ENCODE results near the gene TMX2. TPM values are rescaled to one million over a fixed set of nuclear protein-coding genes. Genes with fewer than 3 reads are reported as not detected.

TMX2 gene
- polyA plus RNA-seq, 1 donor from 2014 or later: 130 TPM

- no peaks in the 10 kb centered on the region for H4K20me1 ChIP-seq (ENCODE audit: insufficient read depth)
- no peak overlapping the region for H2AFZ ChIP-seq (ENCODE audit: low read depth, low read length)
- H3K27me3 ChIP-seq (ENCODE audit: insufficient read depth, low read depth, low read length): no peaks in the 10 kb centered on the region
- no peak overlapping the region for H3K4me3 ChIP-seq (ENCODE audit: low read length)
- no peaks in the 10 kb centered on the region for H3K9me2 ChIP-seq (ENCODE audit: insufficient read depth, low read length)
- no peaks in the 10 kb centered on the region for H3K9me3 ChIP-seq (ENCODE audit: low read length)
- no peak overlapping the region for H3K27ac ChIP-seq (ENCODE audit: low read length)
- H3K36me3 ChIP-seq (ENCODE audit: insufficient read depth, low read length): no peaks in the 10 kb centered on the region
- H3F3A ChIP-seq (ENCODE audit: insufficient read depth, low read length, poor library complexity, severe bottlenecking): no peaks in the 10 kb centered on the region
- H3K79me2 ChIP-seq (replicated peaks; ENCODE audit: insufficient read depth, low read length): peaks cover 16% of the 10 kb centered on the region
- no peak overlapping the region for H3K9ac ChIP-seq (ENCODE audit: low read length)
- no peak overlapping the region for H3K4me2 ChIP-seq (ENCODE audit: low read length)
- TF ChIP-seq SMC3 (conservative IDR thresholded peaks at IDR 0.05; ENCODE audit: poor library complexity): no peak
- no peak for TF ChIP-seq EP300 (conservative IDR thresholded peaks at IDR 0.05; ENCODE audit: poor library complexity, severe bottlenecking)
- TF ChIP-seq POLR2AphosphoS5 (IDR thresholded peaks at IDR 0.05): no peak
- TF ChIP-seq EZH2 (IDR thresholded peaks at IDR 0.05; ENCODE audit: borderline replicate concordance, insufficient read depth, low read length, poor library complexity, severe bottlenecking): no peak
- TF ChIP-seq TAF1 (IDR thresholded peaks at IDR 0.05; ENCODE audit: low read depth): no peak
- no peak for TF ChIP-seq REST (IDR thresholded peaks at IDR 0.05; ENCODE audit: borderline replicate concordance)
- TF ChIP-seq MXI1 (conservative IDR thresholded peaks at IDR 0.05; ENCODE audit: poor library complexity, severe bottlenecking): no peak
- no peak for TF ChIP-seq CTCF (IDR thresholded peaks at IDR 0.05; ENCODE audit: poor library complexity, severe bottlenecking)
- no peak for TF ChIP-seq RAD21 (conservative IDR thresholded peaks at IDR 0.05)
Measured at GRCh38 chr11:57758174-57758573, 45.8 kb downstream of the TMX2 start.

- H2AFZ ChIP-seq (ENCODE audit: low read depth, low read length): peak within 1 kb of the TSS; percentile 34
- H3K79me2 ChIP-seq (replicated peaks; ENCODE audit: insufficient read depth, low read length): peaks cover 50% of the 10 kb centered on the region
- peaks cover 7% of the 10 kb centered on the region for H4K20me1 ChIP-seq (ENCODE audit: insufficient read depth)
- no peak for TF ChIP-seq SMC3 (conservative IDR thresholded peaks at IDR 0.05; ENCODE audit: poor library complexity)
- TF ChIP-seq EZH2 (IDR thresholded peaks at IDR 0.05; ENCODE audit: borderline replicate concordance, insufficient read depth, low read length, poor library complexity, severe bottlenecking): no peak
- TF ChIP-seq RAD21 (conservative IDR thresholded peaks at IDR 0.05): no peak
- peak; percentile 91 for TF ChIP-seq TAF1 (IDR thresholded peaks at IDR 0.05; ENCODE audit: low read depth)
- peak; percentile 94 for TF ChIP-seq POLR2AphosphoS5 (IDR thresholded peaks at IDR 0.05)
- no peak for TF ChIP-seq CTCF (IDR thresholded peaks at IDR 0.05; ENCODE audit: poor library complexity, severe bottlenecking)
- peak; percentile 18 for TF ChIP-seq MXI1 (conservative IDR thresholded peaks at IDR 0.05; ENCODE audit: poor library complexity, severe bottlenecking)
- TF ChIP-seq EP300 (conservative IDR thresholded peaks at IDR 0.05; ENCODE audit: poor library complexity, severe bottlenecking): peak; percentile 64
- TF ChIP-seq REST (IDR thresholded peaks at IDR 0.05; ENCODE audit: borderline replicate concordance): peak; percentile 93
- peak within 1 kb of the TSS; percentile 92 for H3K4me2 ChIP-seq (ENCODE audit: low read length)
- H3K9ac ChIP-seq (ENCODE audit: low read length): peak within 1 kb of the TSS; percentile 87
- H3K4me3 ChIP-seq (ENCODE audit: low read length): peak within 1 kb of the TSS; percentile 68
- H3K27ac ChIP-seq (ENCODE audit: low read length): peak within 1 kb of the TSS; percentile 93
- no peaks in the 10 kb centered on the region for H3K9me2 ChIP-seq (ENCODE audit: insufficient read depth, low read length)
- H3K9me3 ChIP-seq (ENCODE audit: low read length): no peaks in the 10 kb centered on the region
- H3K36me3 ChIP-seq (ENCODE audit: insufficient read depth, low read length): no peaks in the 10 kb centered on the region
- peaks cover 6% of the 10 kb centered on the region for H3F3A ChIP-seq (ENCODE audit: insufficient read depth, low read length, poor library complexity, severe bottlenecking)
- no peaks in the 10 kb centered on the region for H3K27me3 ChIP-seq (ENCODE audit: insufficient read depth, low read depth, low read length)
Measured at GRCh38 chr11:57761301-57762234, 49.2 kb downstream of the TMX2 start, which contains the start of gene CTNND1. TSS of gene CTNND1 (plus strand) at chr11:57761802. CDS start at chr11:57791479, 29,677 bp downstream.
